ENCODE data around the gene ACOX3. TPM values are rescaled to one million over a fixed set of nuclear protein-coding genes. Genes with fewer than 3 reads are reported as not detected.

Gene ACOX3
- total and polyA plus RNA-seq, 8 donors, result 13.5 to 45.5 (median 32.8) TPM

DNA sequence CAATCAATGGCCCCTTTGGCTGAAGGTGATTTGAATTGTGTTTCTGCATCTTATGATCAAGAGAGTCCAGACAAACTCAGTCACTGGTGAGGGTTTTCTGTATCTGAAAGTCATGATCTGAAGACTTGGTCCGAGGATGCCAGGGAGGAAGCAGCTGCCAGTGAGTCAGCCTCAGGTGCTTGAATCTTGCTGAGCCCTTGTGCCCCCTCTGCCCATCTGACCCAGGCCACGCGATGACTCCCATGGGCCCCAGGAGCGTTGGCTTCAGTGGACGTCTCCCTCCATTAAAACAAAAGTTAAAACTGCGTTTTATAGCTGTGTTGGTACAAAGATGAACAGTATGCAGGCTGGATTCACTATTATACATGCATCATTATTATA lies 109.0 kb downstream of the ACOX3 start:
- H3K27ac ChIP-seq, result no peak overlapping the region
- no peak overlapping the region for H3K4me3 ChIP-seq
- H3K9me3 ChIP-seq, result peaks cover 0 to 2% (median 0%) of the 10 kb centered on the region in 4 donors
- intact Hi-C loops (cut with DNase I; ENCODE audit: low total_unique reads), result no loop called here
- 71 to 89% (median 84%) methylated on average over 6 of the region's 6 CpGs for WGBS, 5 donors
- H3K36me3 ChIP-seq, result no peaks in the 10 kb centered on the region
- TF ChIP-seq EP300 (IDR thresholded peaks at IDR 0.05) (no peak), POLR2A (IDR thresholded peaks at IDR 0.05) (no peak), POLR2AphosphoS5 (IDR thresholded peaks at IDR 0.05) (no peak)
- TF ChIP-seq, protein P1, sequence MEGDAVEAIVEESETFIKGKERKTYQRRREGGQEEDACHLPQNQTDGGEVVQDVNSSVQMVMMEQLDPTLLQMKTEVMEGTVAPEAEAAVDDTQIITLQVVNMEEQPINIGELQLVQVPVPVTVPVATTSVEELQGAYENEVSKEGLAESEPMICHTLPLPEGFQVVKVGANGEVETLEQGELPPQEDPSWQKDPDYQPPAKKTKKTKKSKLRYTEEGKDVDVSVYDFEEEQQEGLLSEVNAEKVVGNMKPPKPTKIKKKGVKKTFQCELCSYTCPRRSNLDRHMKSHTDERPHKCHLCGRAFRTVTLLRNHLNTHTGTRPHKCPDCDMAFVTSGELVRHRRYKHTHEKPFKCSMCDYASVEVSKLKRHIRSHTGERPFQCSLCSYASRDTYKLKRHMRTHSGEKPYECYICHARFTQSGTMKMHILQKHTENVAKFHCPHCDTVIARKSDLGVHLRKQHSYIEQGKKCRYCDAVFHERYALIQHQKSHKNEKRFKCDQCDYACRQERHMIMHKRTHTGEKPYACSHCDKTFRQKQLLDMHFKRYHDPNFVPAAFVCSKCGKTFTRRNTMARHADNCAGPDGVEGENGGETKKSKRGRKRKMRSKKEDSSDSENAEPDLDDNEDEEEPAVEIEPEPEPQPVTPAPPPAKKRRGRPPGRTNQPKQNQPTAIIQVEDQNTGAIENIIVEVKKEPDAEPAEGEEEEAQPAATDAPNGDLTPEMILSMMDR (IDR thresholded peaks at IDR 0.05), result no peak
- H3K27me3 ChIP-seq, result no peaks in the 10 kb centered on the region
- DNase-seq, result peak in 1 of 2 donors; percentile 1
- peaks cover 0 to 14% (median 11%) of the 10 kb centered on the region in 4 donors for H3K4me1 ChIP-seq

DNA sequence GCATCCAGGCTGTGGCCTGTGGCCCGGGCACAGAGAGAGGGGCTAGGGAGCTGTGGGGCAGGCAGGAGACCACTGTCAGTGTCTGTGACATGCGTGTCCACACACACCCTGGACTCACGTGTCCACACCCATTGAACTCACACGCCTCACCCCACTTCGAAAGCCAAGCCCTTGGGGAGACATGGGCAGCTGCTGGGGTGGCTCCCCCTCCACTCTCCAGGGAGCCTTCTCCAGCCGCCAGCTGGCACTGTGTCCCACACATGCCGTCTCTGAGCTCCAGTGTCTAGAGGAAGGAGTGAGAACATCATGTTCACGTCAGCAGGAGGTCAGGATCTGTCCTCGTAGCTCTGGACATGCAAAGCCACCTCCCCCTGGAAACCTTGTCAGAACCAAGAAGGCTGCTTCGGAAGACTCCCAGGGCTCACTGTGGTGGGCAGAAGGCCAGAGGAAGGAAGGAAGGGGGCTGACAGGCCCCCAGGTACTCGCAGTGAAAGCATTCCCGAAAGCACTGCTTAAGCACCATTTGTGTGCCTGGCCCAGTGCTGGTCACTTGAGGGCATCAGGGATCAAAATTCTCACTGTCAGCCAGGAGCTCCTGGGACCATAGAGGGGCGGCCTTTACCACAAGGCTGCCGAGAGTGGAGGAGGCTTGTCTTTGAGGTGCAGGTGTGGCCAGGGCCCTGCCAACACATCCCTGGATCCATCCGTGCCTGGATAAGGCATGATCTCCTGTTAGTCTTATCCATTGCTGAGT lies 109.5 kb downstream of the ACOX3 start:
- Histone ChIP-seq H3K4me3 (no peak overlapping the region), H3K27me3 (no peaks in the 10 kb centered on the region), H3K27ac (no peak overlapping the region), H3K9me3 (peaks cover 0 to 2% (median 0%) of the 10 kb centered on the region in 4 donors), H3K4me1 (peaks cover 0 to 14% (median 11%) of the 10 kb centered on the region in 4 donors), H3K36me3 (no peaks in the 10 kb centered on the region)
- DNase-seq, result peak in 1 of 2 donors; percentile 25
- intact Hi-C loops (cut with DNase I; ENCODE audit: low total_unique reads), result no loop called here
- 52 to 72% (median 66%) methylated on average over 11 to 15 of the region's 15 CpGs for WGBS, 5 donors
- TF ChIP-seq EP300 (IDR thresholded peaks at IDR 0.05) (peak; percentile 75), POLR2AphosphoS5 (IDR thresholded peaks at IDR 0.05) (peak in 2 of 3 donors; percentile 13 to 31), POLR2A (IDR thresholded peaks at IDR 0.05) (no peak)
- TF ChIP-seq, protein P1 (IDR thresholded peaks at IDR 0.05), result no peak

DNA sequence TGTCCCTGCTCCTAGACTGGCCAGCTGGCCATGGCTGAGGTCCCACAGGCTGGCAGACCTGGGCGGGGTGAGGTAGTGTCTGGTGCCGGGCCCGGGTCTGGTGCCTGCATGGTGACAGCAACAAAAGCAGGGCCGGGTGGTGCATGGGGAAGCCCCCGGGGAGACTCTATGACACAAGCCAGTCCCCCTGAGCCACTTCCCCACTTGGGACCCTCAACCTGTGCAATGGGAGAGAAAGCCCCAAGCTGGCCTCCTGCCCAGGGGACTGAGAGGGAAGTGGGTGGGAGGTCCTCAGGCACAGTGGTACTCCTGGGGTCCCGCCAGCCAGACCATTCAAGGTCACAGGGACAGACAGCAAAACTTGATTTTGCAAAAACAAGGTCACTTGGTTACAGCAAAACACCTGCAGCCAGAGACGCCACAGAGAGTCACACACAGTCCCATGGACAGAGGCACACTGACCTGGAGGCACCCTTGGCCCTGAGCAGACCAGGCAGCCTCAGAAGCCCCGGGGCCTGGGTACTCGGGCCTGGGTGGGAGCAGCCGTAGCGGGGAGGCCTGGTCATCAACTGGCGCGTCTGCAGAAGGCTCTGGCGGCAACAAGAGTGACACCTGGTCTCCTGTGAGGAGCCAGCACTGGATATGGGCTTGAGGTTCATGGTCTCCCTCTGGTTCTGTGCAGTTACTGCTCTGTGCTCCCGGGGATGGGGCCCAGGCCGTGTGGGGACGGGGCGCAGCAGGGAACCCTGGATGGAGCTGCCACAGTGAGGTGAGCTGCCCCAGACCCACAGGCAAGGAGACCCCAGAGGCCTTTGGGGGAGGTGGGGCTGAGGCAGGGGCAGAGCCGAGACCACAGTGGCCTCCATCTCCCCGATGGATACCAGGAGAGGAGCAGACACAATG lies 110.4 kb downstream of the ACOX3 start:
- no peak for DNase-seq
- Histone ChIP-seq H3K4me1 (peaks cover 0 to 14% (median 11%) of the 10 kb centered on the region in 4 donors), H3K9me3 (no peaks in the 10 kb centered on the region), H3K27me3 (no peaks in the 10 kb centered on the region), H3K27ac (no peak overlapping the region), H3K4me3 (no peak overlapping the region), H3K36me3 (no peaks in the 10 kb centered on the region)
- no peak for TF ChIP-seq POLR2AphosphoS5 (IDR thresholded peaks at IDR 0.05)
- TF ChIP-seq EP300 (IDR thresholded peaks at IDR 0.05), result no peak
- no peak for TF ChIP-seq POLR2A (IDR thresholded peaks at IDR 0.05)
- TF ChIP-seq, protein P1 (IDR thresholded peaks at IDR 0.05), result no peak
- 82 to 87% (median 85%) methylated on average over 14 to 20 of the region's 20 CpGs for WGBS, 5 donors
- intact Hi-C loops (cut with DNase I; ENCODE audit: low total_unique reads), result no loop called here

DNA sequence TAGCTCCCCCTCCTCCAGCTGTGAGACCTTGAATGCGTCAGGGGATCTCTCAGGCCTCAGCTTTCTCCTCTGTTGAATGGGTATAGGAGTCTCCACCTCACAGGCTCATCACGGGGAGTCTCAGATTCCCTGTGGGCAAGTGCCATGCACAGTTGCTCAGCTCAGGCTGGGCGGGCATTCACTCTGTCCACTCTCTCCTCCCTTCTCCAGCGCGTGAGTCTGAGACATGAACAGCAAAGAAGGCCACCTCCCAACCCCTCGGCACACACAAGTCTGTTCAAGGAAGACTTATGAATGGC lies 111.0 kb downstream of the ACOX3 start:
- DNase-seq, result no peak
- intact Hi-C loops (cut with DNase I; ENCODE audit: low total_unique reads), result no loop called here
- WGBS, 5 donors, result 48 to 82% (median 75%) methylated on average over 3 to 6 of the region's 6 CpGs
- Histone ChIP-seq H3K9me3 (no peaks in the 10 kb centered on the region), H3K4me3 (no peak overlapping the region), H3K4me1 (peaks cover 0 to 14% (median 11%) of the 10 kb centered on the region in 4 donors), H3K36me3 (no peaks in the 10 kb centered on the region), H3K27ac (no peak overlapping the region), H3K27me3 (no peaks in the 10 kb centered on the region)
- no peak for TF ChIP-seq POLR2AphosphoS5 (IDR thresholded peaks at IDR 0.05)
- TF ChIP-seq POLR2A (IDR thresholded peaks at IDR 0.05), result no peak
- TF ChIP-seq EP300 (IDR thresholded peaks at IDR 0.05), result no peak
- TF ChIP-seq, protein P1 (IDR thresholded peaks at IDR 0.05), result no peak

All from stomach (tissue), 9 donors.